Progenitor cell of endocrine pancreas (in vitro differentiated cells): ENCODE measurements around the gene CFAP97D1. TPM values are rescaled to one million over a fixed set of nuclear protein-coding genes. Genes with fewer than 3 reads are reported as not detected.

Experiments
- DNase-seq: peaks from one replicate; pipeline ENCODE4 v3.0.0; 2021; ENCODE audit warnings: low spot score; ENCODE audit not compliant: unreplicated experiment
- H3K27ac Mint-ChIP-seq: 2 replicates; pipeline ENCODE4 v1.8.0; 2021; ENCODE audit warnings: mild to moderate bottlenecking, moderate library complexity, mixed read lengths
- H3K27me3 Mint-ChIP-seq: 2 replicates; pipeline ENCODE4 v1.8.0; 2021; ENCODE audit warnings: mixed read lengths
- H3K36me3 Mint-ChIP-seq: 2 replicates; pipeline ENCODE4 v1.8.0; 2022; ENCODE audit warnings: mixed read lengths; ENCODE audit not compliant: insufficient read depth
- H3K4me1 Mint-ChIP-seq: 2 replicates; pipeline ENCODE4 v1.8.0; 2021; ENCODE audit warnings: low read depth, mixed read lengths
- H3K4me3 Mint-ChIP-seq: 2 replicates; pipeline ENCODE4 v1.8.0; 2021; ENCODE audit warnings: low read depth, mild to moderate bottlenecking, moderate library complexity, mixed read lengths
- H3K9me3 Mint-ChIP-seq: 2 replicates; pipeline ENCODE4 v1.8.0; 2021; ENCODE audit warnings: low read depth, mixed read lengths
- CTCF ChIP-seq: fragments of 200-600 bp; sonication (generic); IDR thresholded peaks from one replicate; pipeline ENCODE4 v1.5.0; 2021; ENCODE audit warnings: antibody characterized with exemption, mild to moderate bottlenecking; ENCODE audit not compliant: unreplicated experiment
- total RNA-seq: library from RNA; stranded (reverse); gene quantifications from 2 replicates; pipeline ENCODE4 v1.2.1, GENCODE V29; 2021

Gene CFAP97D1
- total RNA-seq, 1 donor from 2014 or later, result not detected

- TF ChIP-seq CTCF, result no peak
- H3K9me3 Mint-ChIP-seq, result peaks cover 2% of the 10 kb centered on the region
- no peaks in the 10 kb centered on the region for H3K36me3 Mint-ChIP-seq
- no peak for DNase-seq
- H3K27ac Mint-ChIP-seq, result no peak overlapping the region
- peaks cover 11% of the 10 kb centered on the region for H3K27me3 Mint-ChIP-seq
- H3K4me3 Mint-ChIP-seq, result no peak overlapping the region
- no peaks in the 10 kb centered on the region for H3K4me1 Mint-ChIP-seq
These were observed 42.5 kb upstream of the CFAP97D1 start for GRCh38 chr17:43737722-43738121.

GRCh38 chr17:43740541-43740940 lies 39.7 kb upstream of the CFAP97D1 start:
- Mint-ChIP-seq H3K4me3 (no peak overlapping the region), H3K27me3 (peaks cover 30% of the 10 kb centered on the region), H3K4me1 (peaks cover 4% of the 10 kb centered on the region), H3K27ac (no peak overlapping the region), H3K36me3 (no peaks in the 10 kb centered on the region), H3K9me3 (no peaks in the 10 kb centered on the region)
- no peak for DNase-seq
- no peak for TF ChIP-seq CTCF

GRCh38 chr17:43741636-43742035 lies 38.6 kb upstream of the CFAP97D1 start:
- Mint-ChIP-seq H3K4me1 (peaks cover 5% of the 10 kb centered on the region), H3K27me3 (peaks cover 39% of the 10 kb centered on the region), H3K4me3 (no peak overlapping the region), H3K36me3 (no peaks in the 10 kb centered on the region), H3K9me3 (no peaks in the 10 kb centered on the region), H3K27ac (no peak overlapping the region)
- TF ChIP-seq CTCF, result no peak
- no peak for DNase-seq

GRCh38 chr17:43745541-43745940 lies 34.7 kb upstream of the CFAP97D1 start:
- no peak for DNase-seq
- peak overlapping the region; percentile 6 for H3K27ac Mint-ChIP-seq
- no peak for TF ChIP-seq CTCF
- peaks cover 46% of the 10 kb centered on the region for H3K27me3 Mint-ChIP-seq
- peaks cover 5% of the 10 kb centered on the region for H3K4me1 Mint-ChIP-seq
- H3K4me3 Mint-ChIP-seq, result no peak overlapping the region
- H3K36me3 Mint-ChIP-seq, result no peaks in the 10 kb centered on the region
- no peaks in the 10 kb centered on the region for H3K9me3 Mint-ChIP-seq

- no peaks in the 10 kb centered on the region for H3K36me3 Mint-ChIP-seq
- H3K4me1 Mint-ChIP-seq, result peaks cover 4% of the 10 kb centered on the region
- H3K4me3 Mint-ChIP-seq, result no peak overlapping the region
- no peak for TF ChIP-seq CTCF
- no peak overlapping the region for H3K27ac Mint-ChIP-seq
- H3K27me3 Mint-ChIP-seq, result peaks cover 59% of the 10 kb centered on the region
- DNase-seq, result no peak
- no peaks in the 10 kb centered on the region for H3K9me3 Mint-ChIP-seq
These were observed 30.1 kb upstream of the CFAP97D1 start for GRCh38 chr17:43750153-43750552.
